Mesothelial cell of epicardium (in vitro differentiated cells): ENCODE data around the gene ZNF711. TPM values are rescaled to one million over a fixed set of nuclear protein-coding genes. Genes with fewer than 3 reads are reported as not detected.
"Not testable (repeated sequence)": the region's sequence is repeated elsewhere in the genome, so short reads cannot be mapped to it uniquely, and the experiment has no call there.

Experiments used
- DNase-seq, 2 experiments: peaks; one replicate each; pipeline ENCODE4 v3.0.0; 2021; ENCODE audit warnings: low spot score in 2 of 2; ENCODE audit not compliant: unreplicated experiment in 2 of 2
- H3K27ac Mint-ChIP-seq: 2 replicates; pipeline ENCODE4 v1.8.0; 2021; ENCODE audit warnings: mixed read lengths
- H3K27me3 Mint-ChIP-seq: 2 replicates; pipeline ENCODE4 v1.8.0; 2021; ENCODE audit warnings: low read depth, mixed read lengths
- H3K36me3 Mint-ChIP-seq: 2 replicates; pipeline ENCODE4 v1.8.0; 2021; ENCODE audit warnings: mixed read lengths
- H3K4me1 Mint-ChIP-seq: 2 replicates; pipeline ENCODE4 v1.8.0; 2021; ENCODE audit warnings: mixed read lengths
- H3K4me3 Mint-ChIP-seq: 2 replicates; pipeline ENCODE4 v1.8.0; 2021; ENCODE audit warnings: mild to moderate bottlenecking, moderate library complexity, mixed read lengths
- H3K9me3 Mint-ChIP-seq: 2 replicates; pipeline ENCODE4 v1.8.0; 2021; ENCODE audit warnings: mixed read lengths
- CTCF ChIP-seq: fragments of 200-600 bp; sonication (generic); IDR thresholded peaks from one replicate; pipeline ENCODE4 v1.5.0; 2021; ENCODE audit warnings: antibody characterized with exemption; ENCODE audit not compliant: unreplicated experiment
- total RNA-seq: library from RNA; stranded (reverse); gene quantifications from 3 replicates; pipeline ENCODE4 v1.2.1, GENCODE V29; 2021

ZNF711 gene
- total RNA-seq, 1 donor from 2014 or later = 54.2 TPM

DNA sequence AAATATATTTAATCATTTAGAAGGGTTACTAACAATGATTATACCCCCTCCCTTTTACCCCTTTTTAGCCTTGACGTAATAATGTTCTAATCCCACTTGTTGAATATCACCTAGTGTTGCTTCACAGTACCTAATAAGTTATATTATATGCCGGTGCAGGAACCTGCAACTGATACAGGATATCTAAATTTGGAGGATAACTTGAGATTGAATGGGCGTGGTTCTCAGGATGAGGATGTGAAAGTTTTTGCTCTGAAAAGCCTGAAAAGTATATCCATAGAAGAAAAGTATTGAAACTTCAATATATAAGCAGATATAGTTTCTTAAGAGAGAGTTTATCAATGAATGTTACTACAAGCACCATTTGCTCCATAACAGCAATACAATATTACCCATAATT is 59.8 kb downstream of the ZNF711 start:
- Mint-ChIP-seq H3K27ac (no peak overlapping the region), H3K4me3 (no peak overlapping the region), H3K4me1 (no peaks in the 10 kb centered on the region), H3K9me3 (peaks cover 36% of the 10 kb centered on the region), H3K27me3 (no peaks in the 10 kb centered on the region), H3K36me3 (peaks cover 3% of the 10 kb centered on the region)
- no peak for TF ChIP-seq CTCF
- no peak for DNase-seq

- Mint-ChIP-seq H3K27ac (no peak overlapping the region), H3K27me3 (no peaks in the 10 kb centered on the region), H3K36me3 (no peaks in the 10 kb centered on the region), H3K4me1 (no peaks in the 10 kb centered on the region), H3K9me3 (peaks cover 50% of the 10 kb centered on the region), H3K4me3 (no peak overlapping the region)
- TF ChIP-seq CTCF = peak; percentile 51
- no peak for DNase-seq
These were observed 65.9 kb downstream of the ZNF711 start for GRCh38 chrX:85309717-85310116.

DNA sequence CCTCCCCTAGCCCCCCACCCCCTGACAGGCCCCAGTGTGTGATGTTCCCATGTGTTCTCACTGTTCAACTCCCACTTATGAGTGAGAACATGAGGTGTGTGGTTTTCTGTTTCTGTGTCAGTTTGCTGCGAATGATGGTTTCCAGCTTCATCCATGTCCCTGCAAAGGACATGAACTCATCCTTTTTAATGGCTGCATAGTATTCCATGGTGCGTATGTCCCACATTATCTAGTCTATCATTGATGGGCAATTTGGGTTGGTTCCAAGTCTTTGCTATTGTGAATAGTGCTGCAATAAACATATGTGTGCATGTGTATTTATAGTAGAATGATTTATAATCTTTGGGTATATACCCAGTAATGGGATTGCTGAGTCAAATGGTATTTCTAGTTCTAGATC is 67.6 kb downstream of the ZNF711 start:
- not testable (repeated sequence) for H3K27ac Mint-ChIP-seq, H3K4me1 Mint-ChIP-seq, H3K27me3 Mint-ChIP-seq, DNase-seq, H3K4me3 Mint-ChIP-seq, H3K36me3 Mint-ChIP-seq
- peaks cover 55% of the 10 kb centered on the region for H3K9me3 Mint-ChIP-seq

Other genes with a start within 250 kb of the ZNF711 start
- gene APOOL, start 240.1 kb upstream of the ZNF711 start, total RNA-seq = 17.7 to 18.5 TPM (median 18.1 TPM) in 3 replicates
- 0.56 to 0.72 TPM (median 0.58 TPM) in 3 replicates for gene SATL1, start 212 bp upstream of the ZNF711 start, total RNA-seq
- gene POF1B, start 135.7 kb downstream of the ZNF711 start, total RNA-seq = 1.3 to 1.6 TPM (median 1.5 TPM) in 3 replicates